ENCODE measurements around the gene IRAK1BP1.
A peak's percentile ranks its signal among the peaks of the same experiment; 100 is the strongest.
"Not testable (repeated sequence)": the region's sequence is repeated elsewhere in the genome, so short reads cannot be mapped to it uniquely, and the experiment has no call there.

Gene IRAK1BP1

GRCh38 chr6:78889901-78890300 is 22.6 kb downstream of the IRAK1BP1 start:
- DNase-seq (ENCODE audit: low spot score), result not testable (repeated sequence)

- no peak for DNase-seq (ENCODE audit: low spot score)
Observed at GRCh38 chr6:78896227-78896626, 28.9 kb downstream of the IRAK1BP1 start.

GRCh38 chr6:78908621-78909020 is 41.3 kb downstream of the IRAK1BP1 start:
- no peak for DNase-seq (ENCODE audit: low spot score)

- DNase-seq (ENCODE audit: low spot score), result peak; percentile 4
Observed at GRCh38 chr6:78909391-78909790, 42.0 kb downstream of the IRAK1BP1 start.

GRCh38 chr6:78910010-78910409 is 42.7 kb downstream of the IRAK1BP1 start:
- no peak for DNase-seq (ENCODE audit: low spot score)

- peak; percentile 60 for DNase-seq (ENCODE audit: low spot score)
Observed at GRCh38 chr6:78910591-78911171, 43.3 kb downstream of the IRAK1BP1 start.

GRCh38 chr6:78911218-78911940 is 44.0 kb downstream of the IRAK1BP1 start:
- no peak for DNase-seq (ENCODE audit: low spot score)

GRCh38 chr6:78916411-78916810 is 49.1 kb downstream of the IRAK1BP1 start:
- DNase-seq (ENCODE audit: low spot score), result no peak

- no peak for DNase-seq (ENCODE audit: low spot score)
Observed at GRCh38 chr6:78917788-78918187, 50.4 kb downstream of the IRAK1BP1 start.

- DNase-seq (ENCODE audit: low spot score), result not testable (repeated sequence)
Observed at GRCh38 chr6:78921168-78921567, 53.8 kb downstream of the IRAK1BP1 start.

- no peak for DNase-seq (ENCODE audit: low spot score)
Observed at GRCh38 chr6:78925317-78925716, 58.0 kb downstream of the IRAK1BP1 start.

- no peak for DNase-seq (ENCODE audit: low spot score)
Observed at GRCh38 chr6:78935553-78935952, 68.2 kb downstream of the IRAK1BP1 start.

- no peak for DNase-seq (ENCODE audit: low spot score)
Observed at GRCh38 chr6:78936515-78936914, 69.2 kb downstream of the IRAK1BP1 start.

GRCh38 chr6:78942446-78942845 is 75.1 kb downstream of the IRAK1BP1 start:
- DNase-seq (ENCODE audit: low spot score), result no peak

- DNase-seq (ENCODE audit: low spot score), result no peak
Observed at GRCh38 chr6:78947529-78947928, 80.2 kb downstream of the IRAK1BP1 start.

- no peak for DNase-seq (ENCODE audit: low spot score)
Observed at GRCh38 chr6:78947962-78948361, 80.6 kb downstream of the IRAK1BP1 start.

- DNase-seq (ENCODE audit: low spot score), result no peak
Observed at GRCh38 chr6:78948785-78949184, 81.4 kb downstream of the IRAK1BP1 start.

- DNase-seq (ENCODE audit: low spot score), result no peak
Observed at GRCh38 chr6:78952362-78952761, 85.0 kb downstream of the IRAK1BP1 start.

All from germinal center (tissue), 1 donor.